ENCODE measurements around the gene MRM3.

DNA sequence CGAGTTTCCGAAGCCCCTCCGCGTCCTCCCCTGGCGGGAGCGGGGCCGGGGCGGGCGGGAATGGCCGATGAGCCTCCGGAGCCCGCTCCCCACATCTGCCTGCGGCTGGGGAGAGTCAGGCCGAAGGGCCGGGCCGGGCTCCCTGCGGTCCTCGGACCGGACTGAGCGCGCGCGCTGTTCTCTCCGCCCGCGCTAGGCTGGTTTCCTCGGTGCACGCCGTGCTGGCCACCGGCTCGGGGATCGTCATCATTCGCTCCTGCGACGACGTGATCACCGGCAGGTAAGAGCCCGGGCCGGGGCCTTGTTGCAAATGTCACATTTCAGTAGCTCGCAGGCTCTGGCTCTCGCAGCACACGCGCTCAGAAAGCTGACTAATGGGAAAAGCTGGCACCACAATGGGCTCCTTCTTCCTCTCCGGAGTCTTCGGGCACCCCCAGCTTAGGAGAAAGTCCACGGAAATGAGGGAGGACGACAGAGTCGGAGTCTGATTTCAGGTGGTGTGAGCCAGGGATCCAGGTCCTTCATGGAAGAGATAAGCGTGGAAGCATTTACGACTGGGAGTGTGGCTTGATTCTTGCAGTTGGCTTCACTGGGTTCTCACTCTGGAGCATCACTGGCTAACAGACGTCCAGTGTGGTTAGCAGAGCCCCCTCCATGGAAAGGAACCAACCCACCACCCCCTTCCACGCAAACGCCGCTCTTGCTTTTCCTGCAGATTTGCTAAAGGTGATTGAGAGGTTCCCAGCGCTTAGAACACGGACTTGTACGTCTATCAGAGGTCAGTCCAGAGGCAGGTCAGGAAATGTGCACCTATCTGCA, 49.0 kb upstream of the MRM3 start:
- TF ChIP-seq, protein P1, sequence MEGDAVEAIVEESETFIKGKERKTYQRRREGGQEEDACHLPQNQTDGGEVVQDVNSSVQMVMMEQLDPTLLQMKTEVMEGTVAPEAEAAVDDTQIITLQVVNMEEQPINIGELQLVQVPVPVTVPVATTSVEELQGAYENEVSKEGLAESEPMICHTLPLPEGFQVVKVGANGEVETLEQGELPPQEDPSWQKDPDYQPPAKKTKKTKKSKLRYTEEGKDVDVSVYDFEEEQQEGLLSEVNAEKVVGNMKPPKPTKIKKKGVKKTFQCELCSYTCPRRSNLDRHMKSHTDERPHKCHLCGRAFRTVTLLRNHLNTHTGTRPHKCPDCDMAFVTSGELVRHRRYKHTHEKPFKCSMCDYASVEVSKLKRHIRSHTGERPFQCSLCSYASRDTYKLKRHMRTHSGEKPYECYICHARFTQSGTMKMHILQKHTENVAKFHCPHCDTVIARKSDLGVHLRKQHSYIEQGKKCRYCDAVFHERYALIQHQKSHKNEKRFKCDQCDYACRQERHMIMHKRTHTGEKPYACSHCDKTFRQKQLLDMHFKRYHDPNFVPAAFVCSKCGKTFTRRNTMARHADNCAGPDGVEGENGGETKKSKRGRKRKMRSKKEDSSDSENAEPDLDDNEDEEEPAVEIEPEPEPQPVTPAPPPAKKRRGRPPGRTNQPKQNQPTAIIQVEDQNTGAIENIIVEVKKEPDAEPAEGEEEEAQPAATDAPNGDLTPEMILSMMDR (IDR thresholded peaks at IDR 0.05; ENCODE audit: extremely low read depth in 1 of 2, insufficient read depth in 1 of 2, low read depth in 1 of 2, low read length in 2 of 2), result no peak
- TF ChIP-seq POLR2A (IDR thresholded peaks at IDR 0.05; ENCODE audit: low read depth, low read length) (no peak), JUN (IDR thresholded peaks at IDR 0.05; ENCODE audit: borderline replicate concordance, insufficient read depth, insufficient read length, low read depth) (no peak), EZH2 (IDR thresholded peaks at IDR 0.05; ENCODE audit: borderline replicate concordance, low read depth, low read length, severe bottlenecking) (no peak), MYC (IDR thresholded peaks at IDR 0.05; ENCODE audit: low read depth, low read length) (no peak), POLR2AphosphoS5 (IDR thresholded peaks at IDR 0.05; ENCODE audit: insufficient read depth, low read depth, low read length) (no peak)
- TF ChIP-seq, protein P2, sequence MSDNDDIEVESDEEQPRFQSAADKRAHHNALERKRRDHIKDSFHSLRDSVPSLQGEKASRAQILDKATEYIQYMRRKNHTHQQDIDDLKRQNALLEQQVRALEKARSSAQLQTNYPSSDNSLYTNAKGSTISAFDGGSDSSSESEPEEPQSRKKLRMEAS (IDR thresholded peaks at IDR 0.05; ENCODE audit: insufficient read depth, insufficient read length), result no peak
